ENCODE results near the gene CDK5RAP2.
A peak's percentile ranks its signal among the peaks of the same experiment; 100 is the strongest.

CDK5RAP2 gene

GRCh38 chr9:120381839-120382238 lies 198.1 kb downstream of the CDK5RAP2 start:
- no peak for DNase-seq (ENCODE audit: low spot score)

GRCh38 chr9:120379611-120380010 lies 200.4 kb downstream of the CDK5RAP2 start:
- no peak for DNase-seq (ENCODE audit: low spot score)

GRCh38 chr9:120378680-120379079 lies 201.3 kb downstream of the CDK5RAP2 start:
- DNase-seq (ENCODE audit: low spot score) = no peak

DNA sequence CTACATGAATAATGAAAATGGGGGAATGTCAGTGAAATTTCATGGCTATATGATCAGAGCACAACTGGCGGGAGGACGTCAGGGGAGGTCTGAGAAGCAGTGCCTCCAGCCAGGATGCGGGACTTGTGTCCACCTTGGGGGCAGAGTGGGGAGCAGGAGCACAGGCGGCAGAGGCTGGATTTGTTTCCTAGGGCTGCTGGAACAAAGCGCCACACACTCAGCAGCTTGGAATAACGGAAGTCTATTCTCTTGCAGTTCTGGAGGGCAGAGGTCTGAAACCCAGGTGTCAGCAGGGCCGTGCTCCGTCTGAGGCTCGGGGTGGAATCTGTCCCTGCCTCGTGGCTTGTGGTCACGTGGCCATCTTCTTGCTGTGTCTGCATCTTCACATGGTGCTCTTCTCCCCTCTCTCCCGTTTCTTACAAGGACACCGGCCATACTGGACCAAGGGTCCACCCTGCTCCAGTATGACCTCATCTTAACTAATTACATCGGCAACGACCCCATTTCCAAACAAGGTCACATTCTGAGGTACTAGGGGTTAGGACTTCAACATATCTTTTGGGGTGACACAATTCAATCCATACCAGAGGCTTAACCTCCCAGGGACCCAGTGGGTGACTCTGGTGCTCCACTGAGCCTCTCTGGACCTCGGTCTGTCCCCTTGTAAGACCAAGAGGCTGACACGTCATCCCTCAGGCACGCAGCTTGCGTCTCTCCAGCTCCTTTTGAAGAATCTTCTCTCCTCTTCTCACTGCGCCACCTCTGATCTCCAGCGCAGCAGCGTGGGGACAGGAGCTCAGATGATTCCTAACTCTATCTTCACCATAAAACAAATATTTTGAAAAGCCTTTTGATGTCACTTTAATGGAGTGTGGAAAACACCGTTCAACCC lies 202.5 kb downstream of the CDK5RAP2 start:
- DNase-seq (ENCODE audit: low spot score) = no peak

DNA sequence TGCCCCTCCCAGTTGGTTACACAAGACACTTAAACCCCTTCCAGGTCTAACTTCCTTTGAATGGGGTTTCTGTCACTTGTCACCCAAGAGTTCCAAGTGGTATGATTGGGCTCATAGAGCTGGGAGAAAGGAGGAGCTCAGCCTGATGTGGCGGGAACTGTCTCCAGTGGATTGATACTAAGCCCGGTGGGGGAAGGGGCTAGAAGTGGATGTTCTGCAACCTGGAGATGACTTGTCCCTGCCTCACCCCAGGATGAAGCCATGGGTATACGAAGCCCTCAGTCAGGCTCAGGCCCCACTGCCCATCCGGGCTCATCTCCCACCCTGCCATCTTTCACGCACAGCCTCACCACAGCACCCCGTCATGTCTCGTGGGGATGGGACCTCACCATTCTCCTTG lies 203.9 kb downstream of the CDK5RAP2 start:
- DNase-seq (ENCODE audit: low spot score) = no peak

DNA sequence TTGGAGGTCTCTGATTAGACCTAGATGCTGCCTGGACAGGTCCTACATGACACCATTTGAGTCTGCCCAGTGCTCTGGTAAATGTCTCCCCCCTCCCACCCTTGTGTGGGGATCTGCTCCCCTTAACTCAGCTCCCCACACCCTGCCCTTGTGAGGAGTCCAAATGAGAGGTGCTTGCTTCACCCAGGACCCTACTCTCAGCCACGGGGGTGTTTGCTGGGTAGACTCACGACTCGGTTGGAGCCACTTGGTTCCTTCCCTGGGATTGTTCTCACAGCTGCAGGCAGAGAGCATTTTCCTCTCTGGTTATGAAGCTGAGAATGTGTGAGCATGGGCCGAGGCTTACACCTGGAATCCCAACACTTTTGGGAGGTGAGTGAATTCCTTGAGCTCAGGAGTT lies 204.7 kb downstream of the CDK5RAP2 start:
- no peak for DNase-seq (ENCODE audit: low spot score)

- DNase-seq (ENCODE audit: low spot score) = no peak
These were observed 205.2 kb downstream of the CDK5RAP2 start for GRCh38 chr9:120374817-120375216.

DNA sequence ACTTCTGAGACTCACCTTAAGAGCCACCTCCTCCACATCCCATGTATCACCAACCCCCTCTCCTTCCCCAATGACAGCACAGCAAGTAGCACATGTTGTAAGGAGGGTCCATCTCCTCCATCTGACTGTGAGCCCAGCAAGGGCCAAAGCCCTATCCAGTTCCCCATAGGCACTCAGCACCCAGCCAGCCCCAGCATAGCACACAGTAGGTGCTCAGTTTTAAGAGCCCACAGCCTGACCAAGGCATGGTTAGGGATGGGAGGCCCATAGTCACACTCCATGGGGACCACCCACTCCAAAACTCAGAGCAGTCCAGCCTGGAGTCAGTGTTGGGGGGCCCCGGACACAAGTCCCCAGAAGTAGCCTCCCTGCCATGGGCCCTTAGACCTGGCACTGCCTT lies 205.7 kb downstream of the CDK5RAP2 start:
- no peak for DNase-seq (ENCODE audit: low spot score)

DNA sequence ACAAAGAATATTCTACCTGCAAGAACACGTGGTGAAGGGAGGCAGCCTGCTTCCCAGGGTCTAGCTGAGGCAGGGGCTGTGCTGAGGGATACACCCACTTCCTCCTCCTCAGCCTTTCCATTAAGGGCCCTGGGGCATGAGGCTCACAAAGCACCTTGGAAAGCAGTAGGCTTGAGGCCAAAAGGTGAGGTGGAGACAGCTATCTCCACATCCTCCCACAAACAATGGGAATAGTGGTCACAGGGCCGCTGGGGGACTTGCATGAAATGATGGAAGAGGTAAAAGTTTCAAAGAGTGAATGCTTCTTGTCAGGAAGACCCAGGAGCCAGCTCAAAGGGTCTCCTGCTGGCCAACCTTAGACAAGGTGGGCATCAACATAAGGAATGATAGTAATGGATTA lies 207.9 kb downstream of the CDK5RAP2 start:
- no peak for DNase-seq (ENCODE audit: low spot score)

DNA sequence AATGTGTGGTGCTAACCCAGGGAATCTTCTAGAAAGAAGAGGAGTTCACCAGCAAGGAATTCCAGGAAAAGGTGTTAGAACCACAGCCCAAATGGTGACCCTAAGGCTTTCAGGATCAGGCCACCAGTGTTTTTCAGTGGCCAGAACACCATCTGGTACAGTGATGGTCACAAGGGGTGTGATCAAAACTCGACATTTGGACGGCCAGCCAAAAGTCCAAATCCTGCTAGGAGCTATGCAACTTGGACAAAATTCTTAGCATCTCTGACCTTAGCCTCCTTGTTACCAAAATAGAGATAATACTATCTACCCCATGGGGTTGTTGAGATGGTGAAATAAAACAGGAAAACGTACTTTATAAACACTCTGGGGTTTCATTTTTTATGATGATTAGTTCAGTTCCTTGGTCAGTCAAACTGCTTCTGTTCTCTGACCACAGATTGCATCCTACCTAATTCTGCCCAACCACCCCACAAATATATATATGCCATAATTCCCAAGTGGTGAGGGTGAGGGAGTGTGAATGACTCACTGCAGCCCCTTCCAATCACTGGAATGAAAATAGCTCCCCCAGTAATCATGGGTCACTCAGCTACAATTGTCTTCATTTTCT lies 210.3 kb downstream of the CDK5RAP2 start:
- DNase-seq (ENCODE audit: low spot score) = no peak

GRCh38 chr9:120368799-120369198 lies 211.2 kb downstream of the CDK5RAP2 start:
- no peak for DNase-seq (ENCODE audit: low spot score)

- DNase-seq (ENCODE audit: low spot score) = peak; percentile 90
These were observed 213.3 kb downstream of the CDK5RAP2 start for GRCh38 chr9:120366644-120367019.

GRCh38 chr9:120365386-120365785 lies 214.6 kb downstream of the CDK5RAP2 start:
- no peak for DNase-seq (ENCODE audit: low spot score)

GRCh38 chr9:120363697-120364096 lies 216.3 kb downstream of the CDK5RAP2 start:
- no peak for DNase-seq (ENCODE audit: low spot score)

GRCh38 chr9:120362446-120362845 lies 217.5 kb downstream of the CDK5RAP2 start:
- DNase-seq (ENCODE audit: low spot score) = no peak

DNA sequence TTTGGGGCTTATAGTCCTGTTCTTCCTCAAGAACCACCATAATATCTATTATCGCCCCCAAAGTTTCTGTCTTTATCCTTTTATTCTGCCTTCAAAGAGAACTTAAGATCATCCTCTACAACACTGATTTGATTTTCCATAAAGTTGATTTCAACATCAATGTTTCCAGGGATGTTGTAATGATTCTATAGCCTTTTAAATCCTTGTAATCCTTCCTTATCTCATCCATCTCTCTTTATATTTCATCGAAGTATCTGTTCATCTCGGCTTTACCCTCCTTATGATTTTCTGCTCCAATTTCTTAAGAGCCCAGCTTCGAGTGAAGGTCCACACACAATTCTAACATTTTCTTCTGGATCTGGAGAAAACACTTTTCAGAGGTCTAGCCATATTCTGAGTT lies 218.4 kb downstream of the CDK5RAP2 start:
- no peak for DNase-seq (ENCODE audit: low spot score)

DNA sequence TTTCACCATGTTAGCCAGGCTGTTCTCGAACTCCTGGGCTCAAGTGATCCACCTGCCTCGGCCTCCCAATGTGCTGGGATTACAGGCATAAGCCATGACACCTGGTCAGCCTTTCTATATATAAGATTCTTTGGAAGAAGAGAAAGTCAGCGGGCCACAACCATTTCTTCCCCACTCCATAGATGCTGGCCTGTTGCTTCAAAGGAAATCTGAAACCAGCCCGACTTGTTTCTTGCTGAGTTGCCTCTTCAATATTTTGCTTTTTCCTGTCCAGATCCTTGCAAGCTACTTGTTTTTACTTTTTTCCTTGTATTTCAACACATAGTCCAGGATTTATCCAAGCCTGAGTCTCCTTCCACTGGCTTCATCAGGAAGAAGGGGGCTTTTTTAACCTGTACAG lies 219.5 kb downstream of the CDK5RAP2 start:
- no peak for DNase-seq (ENCODE audit: low spot score)

- no peak for DNase-seq (ENCODE audit: low spot score)
These were observed 219.9 kb downstream of the CDK5RAP2 start for GRCh38 chr9:120360046-120360445.

DNA sequence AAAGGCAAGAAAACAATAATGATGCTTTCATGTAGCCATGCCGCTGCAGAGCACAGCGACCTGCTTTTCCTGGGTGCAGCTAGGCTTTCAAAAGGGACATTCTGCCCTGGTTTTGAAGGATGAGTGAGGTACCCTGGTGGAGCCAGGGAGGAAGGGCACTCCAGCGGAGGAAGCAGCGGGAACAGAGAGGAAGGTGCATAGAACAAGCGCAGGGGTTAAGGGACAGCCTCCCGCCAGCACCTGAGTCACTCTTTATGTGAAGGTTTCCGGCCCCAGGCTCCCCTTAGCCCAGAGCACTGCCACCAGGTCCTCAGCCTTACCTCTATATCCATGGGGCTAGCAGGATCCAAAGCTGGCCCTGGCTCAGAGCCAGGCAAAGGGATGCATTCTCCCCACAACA lies 221.1 kb downstream of the CDK5RAP2 start:
- DNase-seq (ENCODE audit: low spot score) = no peak

GRCh38 chr9:120353506-120353905 lies 226.5 kb downstream of the CDK5RAP2 start:
- DNase-seq (ENCODE audit: low spot score) = peak; percentile 71

DNA sequence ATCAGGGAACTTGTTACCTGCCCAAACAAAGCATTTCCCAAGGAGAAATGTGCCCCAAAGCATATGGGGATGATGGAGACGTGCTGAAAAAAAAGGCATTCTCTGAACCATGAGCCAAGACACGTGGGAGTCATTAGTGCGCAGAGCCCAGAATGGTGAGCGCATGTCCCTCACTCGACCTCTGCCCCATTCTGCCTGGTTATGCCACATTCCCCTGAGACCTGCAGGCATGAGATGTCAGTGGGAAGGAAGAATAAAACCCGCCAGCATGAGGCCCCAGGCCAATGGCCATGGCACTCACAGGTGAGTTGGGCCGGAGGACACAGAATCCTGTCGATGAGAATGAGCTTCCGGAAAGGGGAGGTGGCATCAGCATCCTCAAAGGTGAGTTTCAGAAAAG lies 228.9 kb downstream of the CDK5RAP2 start:
- no peak for DNase-seq (ENCODE audit: low spot score)

DNA sequence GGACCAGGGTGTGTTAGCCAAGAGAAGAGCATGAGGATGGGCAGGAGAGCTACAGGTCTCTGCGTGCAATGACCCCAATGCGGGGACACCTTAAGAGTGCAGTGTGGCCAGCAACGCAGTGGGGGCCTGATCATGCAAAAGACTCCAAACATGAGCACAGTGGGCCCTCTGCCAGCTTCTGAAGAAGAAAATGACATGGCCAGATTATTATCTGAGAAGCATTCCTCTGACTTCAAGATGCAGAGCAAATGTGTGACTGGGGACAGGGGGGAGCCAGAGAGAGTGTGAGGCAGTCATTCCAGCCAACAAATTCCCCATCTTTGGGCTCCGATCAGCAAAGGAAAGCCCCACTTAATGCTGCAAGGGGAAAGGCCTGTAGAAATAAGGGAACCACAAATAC lies 229.4 kb downstream of the CDK5RAP2 start:
- DNase-seq (ENCODE audit: low spot score) = no peak

DNA sequence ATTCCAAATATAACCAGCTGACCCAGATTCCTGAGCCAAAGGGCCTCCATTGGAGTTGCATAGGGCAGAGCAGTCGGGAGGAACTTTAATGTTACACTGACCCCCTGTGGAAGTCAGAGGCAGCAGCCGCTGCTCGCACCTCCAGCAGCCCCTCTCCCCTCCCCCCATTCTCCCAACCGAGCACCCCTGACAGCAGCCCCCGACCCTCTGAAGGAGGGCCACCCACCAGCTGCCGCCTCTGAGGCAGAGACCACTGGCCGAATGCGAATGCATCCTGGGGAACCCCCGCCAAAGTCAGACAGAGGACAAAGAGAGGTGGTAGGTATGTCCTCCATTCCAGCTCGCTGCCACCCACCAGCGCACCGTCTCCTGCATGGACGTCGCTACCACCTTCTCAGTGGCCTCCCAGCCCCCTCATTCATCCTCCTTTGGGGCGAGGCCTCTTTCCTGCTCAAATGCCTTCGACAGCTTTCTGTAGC lies 231.0 kb downstream of the CDK5RAP2 start:
- DNase-seq (ENCODE audit: low spot score) = peak; percentile 82

DNA sequence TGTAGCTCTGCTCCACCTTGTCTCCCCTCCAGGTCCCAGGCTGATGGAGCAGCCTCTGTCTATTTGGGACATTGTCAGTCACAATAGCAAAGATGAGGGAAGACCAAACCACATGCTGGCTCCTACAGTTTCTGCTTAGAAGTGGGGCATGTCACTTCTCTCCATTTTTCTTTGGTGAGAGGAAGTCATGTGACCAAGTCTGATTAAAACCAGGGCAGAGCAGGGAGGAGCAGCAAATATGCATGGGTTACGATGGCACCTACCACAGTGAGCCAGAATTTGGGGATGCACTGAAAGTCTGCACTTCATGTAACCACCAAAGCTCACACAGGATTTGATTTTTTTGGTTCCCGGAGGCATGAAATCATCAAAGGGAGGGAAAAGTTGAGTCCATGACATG lies 234.6 kb downstream of the CDK5RAP2 start:
- no peak for DNase-seq (ENCODE audit: low spot score)
